ENCODE data around the gene KIF2C.
A peak's percentile ranks its signal among the peaks of the same experiment; 100 is the strongest.
"Not testable (repeated sequence)": the region's sequence is repeated elsewhere in the genome, so short reads cannot be mapped to it uniquely, and the experiment has no call there.

KIF2C gene

DNA sequence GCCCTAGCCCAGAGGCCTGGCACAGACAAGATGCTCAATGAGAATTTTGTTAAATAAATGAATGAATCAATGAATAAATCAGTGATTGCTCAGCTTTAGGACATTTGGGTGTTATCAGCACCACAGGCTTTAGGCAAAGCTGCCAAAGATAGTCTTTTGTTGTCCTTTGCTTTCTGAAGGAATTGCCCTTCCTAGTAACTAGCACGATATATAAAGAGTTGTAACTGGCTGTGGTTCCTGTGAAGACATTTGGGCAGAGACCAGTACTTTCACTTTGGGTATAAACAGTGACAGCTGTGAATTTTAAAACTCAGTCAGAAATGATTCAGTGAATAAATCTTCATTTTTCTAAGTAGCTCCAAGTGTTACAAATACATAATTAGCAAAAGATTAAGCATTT is 22.0 kb upstream of the KIF2C start:
- DNase-seq, result no peak
- intact Hi-C loops (cut with DNase I), result no loop called here

DNA sequence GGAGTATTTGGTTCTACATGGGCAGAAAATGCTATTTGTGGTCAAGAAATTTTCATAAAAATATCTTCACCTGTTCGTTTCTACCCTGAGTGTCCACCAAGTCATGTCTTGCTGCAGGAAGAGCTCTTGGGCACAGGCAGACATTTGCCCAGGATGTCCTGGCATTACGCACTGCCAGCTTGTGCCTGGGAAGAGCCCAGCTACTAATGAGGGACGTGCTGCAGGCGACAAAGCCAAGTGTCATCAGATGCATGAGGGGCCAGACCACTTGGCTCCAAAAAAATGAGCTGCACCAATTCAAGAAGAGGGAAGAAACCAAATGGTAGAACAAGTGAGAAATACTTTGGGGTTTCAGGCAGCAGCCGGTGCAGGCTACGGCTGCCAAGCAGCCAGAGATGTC is 21.5 kb upstream of the KIF2C start:
- intact Hi-C loops (cut with DNase I), result no loop called here
- no peak for DNase-seq

DNA sequence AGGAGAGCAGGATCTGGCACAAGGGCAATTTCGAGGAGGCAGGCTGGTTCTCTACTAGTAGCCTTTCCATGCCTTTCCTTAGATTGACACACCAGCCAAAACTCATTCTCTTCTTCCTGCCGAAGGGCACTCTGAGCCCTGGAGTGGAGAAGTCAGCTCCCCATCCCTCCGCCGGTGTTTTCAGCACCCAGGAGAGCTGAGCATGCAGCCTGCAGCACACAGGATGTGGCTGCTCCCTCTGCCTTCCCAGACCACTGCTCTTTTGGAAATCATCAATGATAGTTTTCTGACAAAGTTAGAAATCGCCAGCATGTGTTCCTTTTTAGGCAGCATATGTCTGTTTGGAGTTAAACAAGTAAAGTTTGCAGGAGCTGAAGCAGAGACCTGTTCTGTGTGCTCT is 20.3 kb upstream of the KIF2C start:
- intact Hi-C loops (cut with DNase I), result no loop called here
- no peak for DNase-seq

DNA sequence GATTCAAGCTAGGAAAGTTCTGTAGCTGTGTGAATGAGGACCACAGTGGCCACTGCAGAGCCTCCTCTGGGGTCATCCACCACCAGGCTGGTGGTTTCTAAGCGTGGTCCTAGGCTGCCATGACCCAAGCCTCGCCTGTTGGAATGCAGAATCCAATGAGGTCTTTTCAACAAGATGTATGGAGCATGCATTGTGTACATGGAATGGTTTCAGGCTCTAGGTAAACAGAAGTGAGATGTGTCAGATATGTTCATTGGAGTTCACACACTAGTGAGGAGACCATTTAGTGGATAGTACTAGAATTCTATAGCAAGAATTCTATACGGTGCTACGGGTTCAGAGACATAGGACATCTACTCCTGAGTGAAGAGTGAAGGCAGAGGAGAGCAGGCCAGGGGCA is 19.4 kb upstream of the KIF2C start:
- intact Hi-C loops (cut with DNase I), result no loop called here

DNA sequence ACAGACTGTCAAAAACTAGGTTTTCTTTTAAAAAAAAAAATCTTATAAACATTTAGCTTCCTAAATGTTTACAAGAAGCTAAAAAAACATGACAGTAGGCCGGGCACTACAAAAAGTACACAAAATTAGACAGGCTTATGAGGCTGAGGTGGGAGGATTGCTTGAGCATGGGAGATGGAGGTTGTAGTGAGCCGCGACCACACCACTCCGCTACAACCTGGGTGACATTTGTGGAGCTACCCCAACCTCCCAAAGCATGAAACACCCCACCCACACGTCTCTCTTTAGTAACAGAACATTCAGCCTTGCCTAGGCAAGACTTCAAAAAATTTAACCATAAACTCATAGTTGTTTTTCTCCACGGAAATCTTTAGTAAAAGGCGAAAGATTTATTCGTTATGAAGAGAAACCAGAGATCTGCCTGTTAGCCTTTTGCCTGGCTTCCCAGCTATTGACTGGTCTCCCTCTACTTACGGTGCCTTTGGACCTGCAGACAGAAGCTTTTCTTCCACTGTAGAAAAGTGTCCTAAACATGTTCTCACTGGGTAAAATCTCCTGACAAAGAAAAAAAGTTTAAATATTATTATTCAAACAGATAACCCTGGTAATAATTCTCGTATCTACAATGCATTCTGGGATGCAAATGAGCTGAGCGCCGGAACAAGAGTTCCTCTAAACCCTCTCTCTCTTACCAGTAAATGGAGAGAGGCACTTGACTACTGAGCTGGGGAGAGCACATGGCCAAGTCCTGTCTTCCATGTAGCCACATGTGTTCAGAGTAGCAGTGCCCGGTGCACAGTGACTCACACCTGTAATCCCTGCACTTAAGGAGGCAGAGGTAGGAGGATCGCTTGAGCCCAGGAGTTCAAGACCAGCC is 17.9 kb upstream of the KIF2C start:
- no peak for DNase-seq
- intact Hi-C loops (cut with DNase I), result no loop called here

More for the DNA sequence above, 19.4 kb upstream of the KIF2C start:
- no peak for DNase-seq

DNA sequence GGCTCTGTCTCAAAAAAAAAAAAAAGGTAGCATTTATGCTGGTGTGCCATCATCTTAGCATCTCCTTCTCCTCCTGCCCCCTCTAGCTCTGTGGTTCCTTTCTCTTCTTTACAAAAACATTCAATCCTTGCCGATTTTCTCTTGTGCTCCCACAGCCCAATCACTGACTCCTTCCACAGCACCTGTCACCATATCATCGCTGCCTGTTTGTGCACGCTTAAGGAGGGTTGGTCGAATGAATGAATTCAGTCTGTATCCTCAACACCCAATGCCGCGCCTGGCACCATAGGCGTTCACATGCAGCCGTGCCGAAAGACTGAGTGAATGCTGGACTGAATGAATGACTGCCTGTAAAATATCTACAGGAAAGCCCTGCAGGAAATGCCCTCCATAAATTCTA is 16.6 kb upstream of the KIF2C start:
- intact Hi-C loops (cut with DNase I), result no loop called here

DNA sequence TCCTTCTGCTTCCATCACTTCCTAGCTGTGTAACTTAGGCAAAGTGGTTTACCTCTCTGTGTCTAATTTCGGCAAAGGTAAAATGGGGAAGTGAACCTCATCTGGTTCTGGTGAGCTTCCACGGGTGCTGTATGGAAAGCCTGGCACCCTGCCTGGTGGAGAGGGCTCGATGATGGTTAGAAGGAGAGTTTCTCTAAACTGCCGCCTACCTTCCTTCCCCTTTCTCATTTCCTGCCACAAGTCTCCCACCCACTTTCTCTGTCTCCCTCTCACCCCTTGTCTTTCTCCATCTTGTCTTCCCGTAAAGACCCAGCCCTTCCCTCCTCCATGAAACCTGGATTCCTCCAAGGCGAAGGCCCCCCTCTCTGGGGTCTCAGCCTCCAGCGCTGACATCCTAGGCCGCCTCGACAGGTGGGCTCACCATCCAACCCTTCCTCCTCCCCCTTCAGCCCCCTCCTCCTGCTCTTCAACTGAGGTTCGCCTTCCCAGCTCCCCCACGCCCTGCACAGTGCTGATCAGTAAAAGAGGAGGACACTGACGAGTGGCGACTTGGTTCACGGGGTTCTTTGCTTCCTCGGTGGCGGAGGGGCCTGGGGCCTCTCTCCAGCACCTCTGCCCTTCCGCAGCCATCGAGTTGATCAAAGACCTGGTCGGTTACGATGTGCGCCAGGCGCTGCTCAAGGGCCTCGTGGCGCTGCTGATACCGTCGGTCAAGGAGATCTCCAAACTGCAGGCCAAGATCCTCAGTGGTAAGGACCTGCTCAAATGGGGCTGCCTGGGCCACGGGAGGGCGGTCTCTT is 15.9 kb upstream of the KIF2C start:
- no peak for DNase-seq
- intact Hi-C loops (cut with DNase I), result no loop called here

More for the DNA sequence above, 16.6 kb upstream of the KIF2C start:
- DNase-seq, result no peak

DNA sequence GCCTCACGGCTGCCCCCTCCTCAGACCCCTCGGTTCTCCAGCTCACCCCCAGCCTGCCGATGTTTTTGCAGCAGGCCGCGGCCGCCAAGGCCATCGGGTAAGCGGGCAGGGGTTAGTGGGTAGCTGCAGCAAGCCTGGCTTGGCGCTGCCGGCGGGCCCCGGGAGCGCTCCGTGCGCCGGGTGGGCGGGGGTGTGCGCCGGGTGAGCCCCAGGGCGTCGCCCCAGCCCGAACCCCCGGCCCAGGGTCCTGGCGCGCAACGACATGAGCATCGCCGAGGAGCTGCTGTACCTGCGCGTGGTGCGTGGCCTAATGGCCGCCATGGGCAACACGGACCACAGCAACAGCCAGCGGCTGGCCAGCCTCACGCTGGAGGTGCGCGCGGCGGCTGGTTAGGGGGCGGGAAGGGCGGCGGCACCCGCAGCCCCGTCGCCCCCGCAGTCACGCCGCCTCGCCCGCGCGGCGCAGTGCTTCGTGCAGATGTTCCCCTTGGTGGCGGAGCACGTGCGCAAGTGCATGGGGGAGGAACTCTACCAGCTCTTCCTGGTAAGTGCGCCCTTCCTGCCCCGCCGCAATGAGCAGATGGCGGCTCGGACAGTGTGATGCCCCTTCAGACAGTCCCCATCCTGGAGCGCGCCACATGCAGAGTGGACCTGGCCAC is 15.2 kb upstream of the KIF2C start:
- DNase-seq, result no peak
- intact Hi-C loops (cut with DNase I), result no loop called here

DNA sequence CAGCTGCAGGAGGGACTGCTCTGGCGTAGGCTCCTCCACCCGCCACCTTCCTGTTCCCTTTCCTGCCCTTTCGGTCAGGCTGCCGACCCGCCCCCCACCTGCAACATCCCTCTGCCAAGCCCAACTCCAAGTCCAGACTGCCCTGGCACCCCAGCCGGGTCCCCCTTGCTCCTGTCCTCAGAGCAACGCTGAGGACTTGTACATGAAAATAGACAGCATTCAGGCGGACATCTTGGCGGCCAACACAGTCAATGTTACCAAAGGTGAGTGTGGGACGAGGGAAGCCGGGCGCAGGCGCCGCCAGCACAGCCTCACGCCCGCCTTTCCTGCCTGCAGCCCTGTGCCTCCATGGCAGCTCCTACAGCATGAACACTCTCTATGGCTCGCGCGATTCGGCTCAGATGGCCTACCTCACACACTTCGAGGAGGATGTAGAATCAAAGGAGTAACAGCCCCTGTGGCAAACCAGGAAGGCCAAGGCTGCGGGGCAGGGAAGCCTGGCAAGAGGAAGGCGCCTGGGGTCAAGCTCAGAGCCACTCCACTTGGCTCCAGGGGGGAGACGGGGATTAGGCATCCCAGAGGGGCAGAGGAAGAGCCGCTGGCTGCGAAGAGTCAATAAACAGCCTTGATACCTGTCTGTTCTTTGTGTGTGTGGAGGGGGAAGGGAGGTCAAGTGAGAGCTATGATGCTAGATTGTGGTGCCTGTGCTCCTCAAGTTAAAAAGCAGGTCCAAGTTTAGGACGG is 14.5 kb upstream of the KIF2C start:
- DNase-seq, result no peak
- intact Hi-C loops (cut with DNase I), result no loop called here

DNA sequence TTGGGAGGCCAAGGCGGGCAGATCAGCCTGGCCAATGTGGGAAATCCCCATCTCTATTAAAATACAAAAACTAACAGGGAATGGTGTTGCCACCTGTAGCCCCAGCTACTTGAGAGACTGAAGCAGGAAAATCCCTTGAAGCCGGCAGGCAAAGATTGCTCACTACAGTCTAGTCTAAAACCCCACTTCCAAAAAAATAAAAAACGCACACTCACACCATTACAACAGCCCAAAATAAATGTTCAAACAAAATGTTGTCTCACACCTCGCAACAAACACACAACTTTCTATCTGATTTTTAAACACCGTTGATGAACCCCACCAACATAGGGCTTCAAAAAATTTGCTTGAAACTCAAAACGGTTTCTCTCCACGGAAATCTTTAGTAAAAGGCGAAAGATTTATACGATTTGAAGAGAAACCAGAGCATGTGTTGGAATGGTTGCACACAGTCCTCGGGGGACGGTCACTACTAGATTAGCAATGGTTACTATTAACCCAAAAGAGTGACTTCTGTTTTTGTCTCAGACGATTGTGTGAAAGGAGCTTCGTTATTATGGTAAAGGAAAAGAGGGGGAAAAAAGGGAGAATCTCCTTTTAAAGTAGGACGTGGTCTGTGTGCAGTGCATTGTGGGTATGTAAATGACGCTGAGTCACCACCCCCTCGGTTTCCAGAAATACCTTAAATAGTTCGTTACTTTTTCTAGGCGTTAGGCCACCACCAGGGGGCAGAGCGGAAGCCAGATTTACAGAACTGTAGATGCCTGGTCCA is 8.7 kb upstream of the KIF2C start, which contains the start of gene RNU5D-1:
Gene RNU5D-1 (minus strand): TSS at position 430 of the 772 bp plus-strand sequence.
- intact Hi-C loops (cut with DNase I), result loop anchor here (1.0 to 10.0 kb wide), 4 partner anchors 8 to 574 kb away; partner anchors contain the start of genes HECTD3, KIF2C and UROD

DNA sequence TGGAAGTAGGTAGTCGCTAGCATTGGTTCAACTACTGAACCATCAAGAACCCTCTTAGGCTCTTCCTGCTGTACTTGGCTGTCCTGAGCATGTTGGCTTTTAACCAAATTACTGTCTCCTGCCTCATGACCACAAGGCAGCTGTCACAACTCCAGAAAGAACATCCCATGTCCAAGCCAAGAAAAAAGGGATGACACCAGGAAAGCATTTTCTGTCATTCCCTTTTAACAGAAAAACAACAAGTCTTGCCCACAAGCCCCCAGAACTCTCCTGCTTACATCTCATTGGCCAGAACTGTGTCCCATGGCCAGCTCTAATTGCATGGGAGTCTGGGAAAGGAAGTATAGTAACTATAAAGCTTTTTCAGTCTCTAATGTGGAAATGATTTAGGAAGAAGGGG is 6.3 kb upstream of the KIF2C start:
- intact Hi-C loops (cut with DNase I), result loop anchor here (5.0 to 10.0 kb wide), 3 partner anchors 104 to 571 kb away; partner anchors contain the start of genes HECTD3 and UROD
- no peak for DNase-seq

More for the DNA sequence above, 8.7 kb upstream of the KIF2C start, which contains the start of gene RNU5D-1:
- DNase-seq, result peak; percentile 84 to 98 (median 94)

DNA sequence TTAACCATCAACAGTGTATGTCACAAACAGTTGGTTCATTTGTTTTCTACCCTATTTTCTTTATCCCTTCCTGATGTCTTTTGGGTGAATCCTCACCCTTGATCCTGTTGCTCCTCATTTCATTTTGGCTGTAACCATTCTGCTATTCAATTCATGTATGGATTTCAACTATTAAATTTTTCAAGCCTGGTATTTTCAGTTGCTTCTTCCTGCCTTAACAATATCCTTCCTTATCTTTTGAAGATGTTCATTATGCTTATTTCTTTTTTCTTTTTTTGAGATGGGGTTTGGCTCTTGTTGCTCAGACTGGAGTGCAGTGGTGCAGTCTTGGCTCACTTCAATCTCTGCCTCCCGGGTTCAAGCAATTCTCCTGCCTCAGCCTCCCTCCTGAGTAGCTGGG is 5.9 kb upstream of the KIF2C start:
- DNase-seq, result no peak
- intact Hi-C loops (cut with DNase I), result loop anchor here (5.0 to 10.0 kb wide), 3 partner anchors 104 to 571 kb away; partner anchors contain the start of genes HECTD3 and UROD

DNA sequence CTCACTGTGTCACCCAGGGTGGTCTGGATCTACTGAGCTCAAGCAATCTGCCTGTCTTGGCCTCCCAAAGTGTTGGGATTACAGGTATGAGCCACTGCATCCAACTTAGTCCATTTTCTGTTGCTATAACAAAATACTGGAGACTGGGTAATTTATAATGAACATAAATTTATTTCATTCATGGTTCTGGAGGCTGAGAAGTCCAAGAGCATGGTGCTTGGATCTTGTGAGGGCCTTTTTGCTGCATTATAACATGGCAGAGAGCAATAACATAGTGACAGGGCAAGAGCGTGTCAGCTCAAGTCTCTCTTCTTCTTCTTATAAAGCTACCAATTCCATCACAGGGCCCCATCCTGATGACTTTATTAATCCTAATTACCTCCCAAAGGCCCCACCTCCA is 3.6 kb upstream of the KIF2C start:
- no peak for DNase-seq
- intact Hi-C loops (cut with DNase I), result loop anchor here (10.0 kb wide), 1 partner anchor 569 kb away; no protein-coding TSS in a partner anchor

DNA sequence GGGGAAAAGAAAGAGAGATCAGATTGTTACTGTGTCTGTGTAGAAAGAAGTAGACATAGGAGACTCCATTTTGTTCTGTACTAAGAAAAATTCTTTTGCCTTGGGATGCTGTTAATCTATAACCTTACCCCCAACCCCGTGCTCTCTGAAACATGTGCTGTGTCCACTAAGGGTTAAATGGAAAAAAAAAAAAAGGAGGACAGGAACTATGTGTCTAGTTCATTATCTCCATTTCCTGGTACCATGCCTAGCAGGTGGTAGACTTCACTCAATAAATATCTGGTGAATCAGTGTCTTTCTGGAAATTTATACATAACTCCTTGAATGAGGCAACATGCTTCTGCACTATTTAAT is 707 bp upstream of the KIF2C start:
- intact Hi-C loops (cut with DNase I), result loop anchor here (1.0 to 10.0 kb wide), 3 partner anchors 8 to 566 kb away; partner anchors contain the start of genes RNU5D-1 and RPS8
- DNase-seq, result not testable (repeated sequence)

DNA sequence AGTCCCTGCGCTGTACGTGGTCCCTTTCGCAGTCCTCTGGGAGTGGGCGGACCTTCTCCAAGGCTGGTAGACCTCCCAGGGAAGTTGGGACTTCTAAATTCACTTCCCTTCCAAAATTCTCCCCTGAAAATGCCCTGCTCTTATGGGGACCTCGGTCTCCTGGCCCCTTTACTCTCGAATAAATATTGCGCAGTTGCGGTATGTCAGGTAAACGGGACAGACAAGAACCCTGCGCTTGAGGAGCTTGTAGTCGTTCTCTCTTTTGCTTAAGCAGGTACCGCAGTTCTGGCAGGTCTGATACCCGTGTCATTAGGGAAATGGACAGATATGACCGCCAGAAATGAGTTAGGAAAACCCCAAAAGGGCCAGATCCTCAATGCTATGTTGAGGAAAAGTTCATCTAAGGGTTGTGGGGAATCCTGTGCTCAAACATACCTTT is 561 bp downstream of the KIF2C start:
- intact Hi-C loops (cut with DNase I), result no loop called here
- peak in 1 of 10 donors; percentile 0 for DNase-seq

DNA sequence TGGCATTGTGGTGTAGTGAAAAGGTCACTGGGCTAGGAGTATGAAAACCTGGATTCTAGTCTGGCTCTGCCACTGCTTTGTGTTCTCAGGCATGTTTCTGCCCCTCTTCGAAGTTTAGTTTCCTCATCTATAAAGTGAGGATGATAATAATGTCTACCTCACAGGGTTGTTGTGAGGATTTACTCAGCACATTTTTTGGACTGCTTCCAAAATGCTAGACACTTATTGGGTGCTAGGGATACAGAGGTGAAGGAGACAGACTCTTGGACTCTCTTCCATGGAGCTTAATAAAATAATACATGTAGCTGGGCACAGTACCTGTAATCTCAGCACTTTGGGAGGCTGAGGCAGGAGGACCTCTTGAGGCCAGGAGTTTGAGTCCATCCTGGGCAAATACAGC is 3.6 kb downstream of the KIF2C start:
- intact Hi-C loops (cut with DNase I), result no loop called here
- DNase-seq, result no peak

DNA sequence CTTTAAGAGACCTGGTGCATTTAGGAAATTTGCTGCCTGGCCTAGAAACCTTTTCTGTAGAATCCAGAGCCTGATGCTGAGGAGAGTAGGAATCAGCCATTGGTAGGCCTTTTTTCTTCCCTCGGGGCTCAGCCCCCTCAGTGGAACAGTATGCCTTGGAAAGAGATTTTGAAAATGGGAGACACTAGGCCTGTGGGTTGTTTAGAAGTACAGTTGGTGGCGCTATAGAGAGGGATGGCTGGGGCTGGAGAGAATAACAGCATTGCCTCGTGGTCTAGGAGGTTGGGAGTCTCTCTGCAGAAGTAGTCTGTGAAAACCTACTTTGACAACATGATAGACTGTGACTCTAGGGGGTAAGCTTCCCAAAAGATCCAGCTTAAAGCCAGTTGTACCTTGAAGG is 8.2 kb downstream of the KIF2C start:
- no peak for DNase-seq
- intact Hi-C loops (cut with DNase I), result no loop called here

DNA sequence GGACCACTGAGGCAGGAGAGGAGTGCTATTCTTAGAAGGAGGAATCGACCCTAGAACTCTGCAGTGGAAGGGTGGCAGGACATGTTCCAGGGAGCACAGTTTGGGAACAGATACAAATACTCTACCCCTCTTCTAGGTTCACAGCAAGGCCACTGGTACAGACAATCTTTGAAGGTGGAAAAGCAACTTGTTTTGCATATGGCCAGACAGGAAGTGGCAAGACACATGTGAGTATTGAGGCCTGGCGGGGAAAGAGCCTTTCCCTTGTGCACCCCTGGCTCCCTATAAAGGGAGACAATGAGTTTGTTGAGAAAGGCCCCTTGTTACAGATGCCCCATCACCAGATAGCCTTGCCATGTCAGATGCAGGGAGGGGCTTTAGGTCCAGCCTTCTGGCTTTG is 17.8 kb downstream of the KIF2C start:
- DNase-seq, result no peak
- intact Hi-C loops (cut with DNase I), result no loop called here

DNA sequence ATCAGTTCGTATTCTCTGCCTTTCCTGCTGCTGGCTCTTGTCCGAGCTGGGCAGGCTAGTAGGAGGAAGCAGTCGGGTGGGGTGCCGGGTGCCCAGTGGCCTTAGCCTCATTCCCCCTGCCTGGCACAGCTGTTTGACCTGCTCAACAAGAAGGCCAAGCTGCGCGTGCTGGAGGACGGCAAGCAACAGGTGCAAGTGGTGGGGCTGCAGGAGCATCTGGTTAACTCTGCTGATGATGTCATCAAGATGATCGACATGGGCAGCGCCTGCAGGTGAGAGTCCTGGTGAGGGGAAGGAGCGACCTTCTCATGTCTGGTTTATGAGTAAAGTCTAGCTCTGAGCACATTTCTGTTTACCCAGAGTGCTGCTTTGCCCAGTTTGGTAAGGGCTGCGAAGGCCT is 19.4 kb downstream of the KIF2C start:
- intact Hi-C loops (cut with DNase I), result no loop called here
- no peak for DNase-seq
